ENCODE data around the gene HESX1. TPM values are rescaled to one million over a fixed set of nuclear protein-coding genes. Genes with fewer than 3 reads are reported as not detected.

Gene HESX1
- total RNA-seq, 2 experiments from 2014 or later = 4.7 to 6.9 TPM

DNA sequence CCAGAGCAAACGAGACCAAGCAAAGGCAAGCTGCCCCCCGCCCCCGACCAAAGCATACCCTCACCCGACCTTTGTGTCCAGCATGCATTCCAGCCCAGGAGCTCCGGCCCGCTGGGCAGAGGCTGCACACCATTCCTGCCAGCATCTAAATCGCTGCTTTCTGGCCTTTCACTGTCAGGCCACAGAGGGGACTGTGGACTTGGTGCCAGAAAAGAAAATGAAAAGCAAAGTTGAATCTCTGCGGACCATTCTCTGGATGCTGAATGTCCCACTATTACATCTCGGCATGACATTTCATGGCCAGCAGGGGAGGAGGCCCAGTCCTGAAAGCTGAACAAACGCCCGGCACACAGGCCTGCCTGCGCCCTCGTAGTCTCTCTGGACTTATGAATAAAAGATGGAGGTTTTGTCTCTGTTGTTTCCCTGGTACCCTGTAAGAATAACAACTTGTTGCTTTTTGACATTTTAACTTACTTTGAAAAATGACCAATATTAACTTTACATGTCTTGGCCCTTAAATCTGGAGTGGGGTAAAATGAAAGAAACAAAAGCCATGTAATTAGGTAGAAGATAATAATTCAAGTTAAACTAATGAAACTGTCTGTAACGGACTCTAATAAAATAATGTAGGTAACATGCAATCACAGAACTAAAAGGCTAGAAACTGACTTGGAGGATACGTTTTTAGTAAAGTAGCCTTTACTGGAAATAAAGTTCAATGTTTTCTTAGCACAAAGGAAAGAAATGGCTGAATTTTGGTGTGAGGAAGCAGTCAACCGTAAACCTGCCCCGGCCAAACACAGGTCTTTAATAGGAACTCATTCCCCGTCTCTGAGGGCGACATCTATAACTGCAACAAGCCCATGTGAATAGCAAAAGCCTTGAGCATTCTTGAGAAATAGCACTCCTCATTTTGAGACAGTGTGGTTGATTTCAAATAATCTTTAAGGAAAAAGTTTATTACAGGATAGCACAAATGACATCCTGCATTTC, 47.3 kb downstream of the HESX1 start:
- H3K4me2 ChIP-seq (ENCODE audit: low read length) = no peak overlapping the region
- ChIA-PET POLR2A (no interaction called here), CTCF (ENCODE audit: unreplicated experiment) (interaction anchor here (0.6 kb wide), 1 partner anchor 893 kb away, joined by 3 read pairs; no protein-coding TSS in a partner anchor)
- no peaks in the 10 kb centered on the region for H3K79me2 ChIP-seq (ENCODE audit: insufficient read depth, low read depth, low read length)
- BruUV-seq (replicated peaks) = no TSS peak
- H3K9me2 ChIP-seq (ENCODE audit: insufficient read depth, low read length) = no peaks in the 10 kb centered on the region
- TF ChIP-seq, protein P1, sequence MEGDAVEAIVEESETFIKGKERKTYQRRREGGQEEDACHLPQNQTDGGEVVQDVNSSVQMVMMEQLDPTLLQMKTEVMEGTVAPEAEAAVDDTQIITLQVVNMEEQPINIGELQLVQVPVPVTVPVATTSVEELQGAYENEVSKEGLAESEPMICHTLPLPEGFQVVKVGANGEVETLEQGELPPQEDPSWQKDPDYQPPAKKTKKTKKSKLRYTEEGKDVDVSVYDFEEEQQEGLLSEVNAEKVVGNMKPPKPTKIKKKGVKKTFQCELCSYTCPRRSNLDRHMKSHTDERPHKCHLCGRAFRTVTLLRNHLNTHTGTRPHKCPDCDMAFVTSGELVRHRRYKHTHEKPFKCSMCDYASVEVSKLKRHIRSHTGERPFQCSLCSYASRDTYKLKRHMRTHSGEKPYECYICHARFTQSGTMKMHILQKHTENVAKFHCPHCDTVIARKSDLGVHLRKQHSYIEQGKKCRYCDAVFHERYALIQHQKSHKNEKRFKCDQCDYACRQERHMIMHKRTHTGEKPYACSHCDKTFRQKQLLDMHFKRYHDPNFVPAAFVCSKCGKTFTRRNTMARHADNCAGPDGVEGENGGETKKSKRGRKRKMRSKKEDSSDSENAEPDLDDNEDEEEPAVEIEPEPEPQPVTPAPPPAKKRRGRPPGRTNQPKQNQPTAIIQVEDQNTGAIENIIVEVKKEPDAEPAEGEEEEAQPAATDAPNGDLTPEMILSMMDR (conservative IDR thresholded peaks at IDR 0.05; ENCODE audit: low read length) = no peak
- TF ChIP-seq EZH2phosphoT487 (IDR thresholded peaks at IDR 0.05; ENCODE audit: borderline replicate concordance, low read depth, low read length) = no peak
- no peak overlapping the region for H2AFZ ChIP-seq (ENCODE audit: low read length)
- no peaks in the 10 kb centered on the region for H3K9me3 ChIP-seq (ENCODE audit: low read length)
- H3K27ac ChIP-seq (ENCODE audit: low read depth, low read length, poor library complexity, severe bottlenecking) = no peak overlapping the region
- no peaks in the 10 kb centered on the region for H3K4me1 ChIP-seq (ENCODE audit: insufficient read depth, low read length, poor library complexity, severe bottlenecking)
- H4K20me1 ChIP-seq (ENCODE audit: insufficient read depth, low read length) = no peaks in the 10 kb centered on the region
- no peaks in the 10 kb centered on the region for H3K36me3 ChIP-seq (ENCODE audit: insufficient read depth, low read length)
- no peak overlapping the region for H3K4me3 ChIP-seq (ENCODE audit: low read depth, low read length, poor library complexity, severe bottlenecking)
- DNase-seq (ENCODE audit: low spot score) = no peak
- intact Hi-C loops (cut with micrococcal nuclease; ENCODE audit: unreplicated experiment) = no loop called here

DNA sequence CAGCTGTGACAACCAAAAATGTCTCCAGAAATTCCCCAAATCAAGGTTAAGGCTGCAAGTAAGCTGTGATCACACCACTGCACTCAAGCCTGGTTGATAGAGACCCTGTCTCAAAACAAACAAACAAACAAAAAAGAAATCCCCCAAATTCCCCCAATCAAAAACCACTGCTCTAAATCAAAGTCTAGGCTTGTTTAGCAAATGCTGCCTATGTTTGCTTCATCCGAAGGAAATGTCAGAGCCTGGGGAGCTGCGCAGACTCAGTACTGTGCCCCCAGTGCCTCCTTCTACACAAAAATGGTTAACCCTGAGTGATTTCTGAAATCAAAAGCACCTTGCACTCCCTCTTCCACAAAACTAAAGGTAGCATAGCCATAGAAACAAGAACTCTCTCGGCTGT, 48.0 kb downstream of the HESX1 start:
- DNase-seq (ENCODE audit: low spot score) = no peak
- H3K4me3 ChIP-seq (ENCODE audit: low read depth, low read length, poor library complexity, severe bottlenecking) = no peak overlapping the region
- H3K9me3 ChIP-seq (ENCODE audit: low read length) = no peaks in the 10 kb centered on the region
- no TSS peak for BruUV-seq (replicated peaks)
- H2AFZ ChIP-seq (ENCODE audit: low read length) = no peak overlapping the region
- H3K79me2 ChIP-seq (ENCODE audit: insufficient read depth, low read depth, low read length) = no peaks in the 10 kb centered on the region
- ChIA-PET POLR2A (no interaction called here), CTCF (ENCODE audit: unreplicated experiment) (interaction anchor here (0.6 kb wide), 1 partner anchor 893 kb away, joined by 3 read pairs; no protein-coding TSS in a partner anchor)
- no peaks in the 10 kb centered on the region for H3K4me1 ChIP-seq (ENCODE audit: insufficient read depth, low read length, poor library complexity, severe bottlenecking)
- TF ChIP-seq EZH2phosphoT487 (IDR thresholded peaks at IDR 0.05; ENCODE audit: borderline replicate concordance, low read depth, low read length) = no peak
- TF ChIP-seq, protein P1 (conservative IDR thresholded peaks at IDR 0.05; ENCODE audit: low read length) = no peak
- H3K27ac ChIP-seq (ENCODE audit: low read depth, low read length, poor library complexity, severe bottlenecking) = no peak overlapping the region
- no peaks in the 10 kb centered on the region for H4K20me1 ChIP-seq (ENCODE audit: insufficient read depth, low read length)
- no peak overlapping the region for H3K4me2 ChIP-seq (ENCODE audit: low read length)
- H3K9me2 ChIP-seq (ENCODE audit: insufficient read depth, low read length) = no peaks in the 10 kb centered on the region
- intact Hi-C loops (cut with micrococcal nuclease; ENCODE audit: unreplicated experiment) = no loop called here
- no peaks in the 10 kb centered on the region for H3K36me3 ChIP-seq (ENCODE audit: insufficient read depth, low read length)

DNA sequence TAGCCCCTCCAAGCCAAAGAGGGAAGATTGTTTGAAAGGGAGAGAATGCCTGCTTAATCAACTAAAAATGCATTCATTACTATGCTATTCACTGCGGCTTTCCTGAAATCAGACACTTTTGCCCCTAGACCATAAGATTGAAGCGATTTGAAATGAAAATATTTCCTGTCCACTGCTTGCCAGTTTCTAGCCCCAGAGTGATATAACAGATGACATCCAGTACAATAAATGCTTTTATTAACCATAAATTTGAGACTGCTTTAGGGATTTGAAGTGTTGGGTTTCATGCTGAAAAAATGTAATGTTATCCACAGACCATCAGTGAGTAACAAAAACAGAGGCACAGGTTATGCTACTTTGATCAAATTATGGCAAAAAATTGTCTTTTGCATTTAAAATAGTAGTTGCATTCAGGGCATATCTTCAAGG, 48.7 kb downstream of the HESX1 start:
- no peak for DNase-seq (ENCODE audit: low spot score)
- Histone ChIP-seq H3K4me2 (ENCODE audit: low read length) (no peak overlapping the region), H3K4me1 (ENCODE audit: insufficient read depth, low read length, poor library complexity, severe bottlenecking) (no peaks in the 10 kb centered on the region), H2AFZ (ENCODE audit: low read length) (no peak overlapping the region), H3K4me3 (ENCODE audit: low read depth, low read length, poor library complexity, severe bottlenecking) (no peak overlapping the region), H3K36me3 (ENCODE audit: insufficient read depth, low read length) (no peaks in the 10 kb centered on the region), H3K9me2 (ENCODE audit: insufficient read depth, low read length) (no peaks in the 10 kb centered on the region), H3K79me2 (ENCODE audit: insufficient read depth, low read depth, low read length) (no peaks in the 10 kb centered on the region), H4K20me1 (ENCODE audit: insufficient read depth, low read length) (no peaks in the 10 kb centered on the region), H3K27ac (ENCODE audit: low read depth, low read length, poor library complexity, severe bottlenecking) (no peak overlapping the region), H3K9me3 (ENCODE audit: low read length) (no peaks in the 10 kb centered on the region)
- BruUV-seq (replicated peaks) = no TSS peak
- TF ChIP-seq EZH2phosphoT487 (IDR thresholded peaks at IDR 0.05; ENCODE audit: borderline replicate concordance, low read depth, low read length) = no peak
- TF ChIP-seq, protein P1 (conservative IDR thresholded peaks at IDR 0.05; ENCODE audit: low read length) = no peak
- ChIA-PET CTCF (ENCODE audit: unreplicated experiment) (no interaction called here), POLR2A (no interaction called here)
- intact Hi-C loops (cut with micrococcal nuclease; ENCODE audit: unreplicated experiment) = no loop called here

All from OCI-LY7 (cell line).